Progenitor cell of endocrine pancreas (in vitro differentiated cells): ENCODE results near the gene CGB7. TPM values are rescaled to one million over a fixed set of nuclear protein-coding genes. Genes with fewer than 3 reads are reported as not detected.
A peak's percentile ranks its signal among the peaks of the same experiment; 100 is the strongest.

Source experiments
- DNase-seq: peaks from one replicate; pipeline ENCODE4 v3.0.0; 2021; ENCODE audit warnings: low spot score; ENCODE audit not compliant: unreplicated experiment
- H3K27ac Mint-ChIP-seq: 2 replicates; pipeline ENCODE4 v1.8.0; 2021; ENCODE audit warnings: mild to moderate bottlenecking, moderate library complexity, mixed read lengths
- H3K27me3 Mint-ChIP-seq: 2 replicates; pipeline ENCODE4 v1.8.0; 2021; ENCODE audit warnings: mixed read lengths
- H3K36me3 Mint-ChIP-seq: 2 replicates; pipeline ENCODE4 v1.8.0; 2022; ENCODE audit warnings: mixed read lengths; ENCODE audit not compliant: insufficient read depth
- H3K4me1 Mint-ChIP-seq: 2 replicates; pipeline ENCODE4 v1.8.0; 2021; ENCODE audit warnings: low read depth, mixed read lengths
- H3K4me3 Mint-ChIP-seq: 2 replicates; pipeline ENCODE4 v1.8.0; 2021; ENCODE audit warnings: low read depth, mild to moderate bottlenecking, moderate library complexity, mixed read lengths
- H3K9me3 Mint-ChIP-seq: 2 replicates; pipeline ENCODE4 v1.8.0; 2021; ENCODE audit warnings: low read depth, mixed read lengths
- CTCF ChIP-seq: fragments of 200-600 bp; sonication (generic); IDR thresholded peaks from one replicate; pipeline ENCODE4 v1.5.0; 2021; ENCODE audit warnings: antibody characterized with exemption, mild to moderate bottlenecking; ENCODE audit not compliant: unreplicated experiment
- long read RNA-seq: library from polyadenylated mRNA; unstranded; transcript quantifications from one replicate; pipeline ENCODE4 v2.0.0, GENCODE V29; 2020
- total RNA-seq: library from RNA; stranded (reverse); gene quantifications from 2 replicates; pipeline ENCODE4 v1.2.1, GENCODE V29; 2021

The CGB7 gene
- 0.38 and 0.80 TPM in 2 replicates for total RNA-seq
- long read RNA-seq: 0 reads

DNA sequence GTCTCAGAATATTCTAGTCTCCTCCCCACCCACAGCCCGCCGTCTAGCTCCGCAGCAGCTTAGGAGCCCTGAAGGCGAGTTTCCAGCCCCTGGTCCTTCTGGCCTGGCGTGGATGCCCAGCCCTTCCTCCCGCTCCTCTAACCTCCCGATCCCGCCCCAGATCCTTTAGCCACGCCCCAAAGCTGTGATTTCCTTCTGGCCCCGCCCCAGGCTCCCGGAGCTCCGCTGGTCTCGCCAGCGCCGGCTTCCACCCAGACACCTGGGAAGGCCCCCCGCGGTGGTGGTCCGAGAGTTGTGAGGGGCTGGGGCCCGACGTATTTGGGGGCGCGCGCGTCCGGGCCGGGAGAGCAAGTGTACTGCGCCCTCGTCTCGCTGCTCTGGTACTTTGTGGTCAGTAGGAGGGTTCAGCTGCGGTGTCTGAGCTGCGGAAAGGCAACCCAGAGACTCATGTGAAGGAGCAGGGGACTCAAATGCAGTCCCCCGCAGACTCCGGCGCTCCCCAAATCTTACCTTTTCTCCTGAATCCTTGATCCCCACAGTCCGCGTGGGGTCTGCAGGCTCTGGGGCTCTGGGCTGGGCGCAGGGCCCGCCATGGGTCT lies at the start of gene CGB7:
Gene CGB7, minus strand, starts transcription at position 114 of the 599 bp plus-strand sequence. CDS start 2,374 bp downstream, outside the sequence.
- H3K27me3 Mint-ChIP-seq: peaks cover 67% of the 10 kb centered on the region
- peaks cover 4% of the 10 kb centered on the region for H3K4me1 Mint-ChIP-seq
- H3K9me3 Mint-ChIP-seq: no peaks in the 10 kb centered on the region
- peak; percentile 53 for DNase-seq
- H3K27ac Mint-ChIP-seq: no peak within 1 kb of the TSS
- no peaks in the 10 kb centered on the region for H3K36me3 Mint-ChIP-seq
- peak within 1 kb of the TSS; percentile 68 for H3K4me3 Mint-ChIP-seq
- no peak for TF ChIP-seq CTCF

- DNase-seq: peak; percentile 48
- TF ChIP-seq CTCF: peak; percentile 85
- H3K4me3 Mint-ChIP-seq: no peak overlapping the region
- no peaks in the 10 kb centered on the region for H3K27me3 Mint-ChIP-seq
- H3K4me1 Mint-ChIP-seq: no peaks in the 10 kb centered on the region
- H3K36me3 Mint-ChIP-seq: peaks cover 22% of the 10 kb centered on the region
- no peaks in the 10 kb centered on the region for H3K9me3 Mint-ChIP-seq
- peak overlapping the region; percentile 83 for H3K27ac Mint-ChIP-seq
These were observed 49.1 kb upstream of the CGB7 start for GRCh38 chr19:49106648-49107135.

GRCh38 chr19:49104229-49104864 lies 46.8 kb upstream of the CGB7 start:
- DNase-seq: no peak
- TF ChIP-seq CTCF: no peak
- Mint-ChIP-seq H3K9me3 (no peaks in the 10 kb centered on the region), H3K4me1 (no peaks in the 10 kb centered on the region), H3K27me3 (no peaks in the 10 kb centered on the region), H3K4me3 (no peak overlapping the region), H3K36me3 (peaks cover 31% of the 10 kb centered on the region), H3K27ac (peak overlapping the region; percentile 76)

GRCh38 chr19:49103331-49104085 lies 46.0 kb upstream of the CGB7 start:
- no peak overlapping the region for H3K4me3 Mint-ChIP-seq
- no peak for TF ChIP-seq CTCF
- H3K4me1 Mint-ChIP-seq: no peaks in the 10 kb centered on the region
- H3K27me3 Mint-ChIP-seq: no peaks in the 10 kb centered on the region
- no peaks in the 10 kb centered on the region for H3K9me3 Mint-ChIP-seq
- H3K27ac Mint-ChIP-seq: no peak overlapping the region
- DNase-seq: no peak
- H3K36me3 Mint-ChIP-seq: peaks cover 29% of the 10 kb centered on the region

GRCh38 chr19:49102303-49102702 lies 44.8 kb upstream of the CGB7 start:
- no peaks in the 10 kb centered on the region for H3K9me3 Mint-ChIP-seq
- no peaks in the 10 kb centered on the region for H3K27me3 Mint-ChIP-seq
- no peak for DNase-seq
- no peaks in the 10 kb centered on the region for H3K4me1 Mint-ChIP-seq
- TF ChIP-seq CTCF: no peak
- H3K27ac Mint-ChIP-seq: no peak overlapping the region
- peaks cover 31% of the 10 kb centered on the region for H3K36me3 Mint-ChIP-seq
- H3K4me3 Mint-ChIP-seq: no peak overlapping the region
